Right ventricle myocardium superior (tissue), 1 donor: ENCODE measurements around the gene ELL3. TPM values are rescaled to one million over a fixed set of nuclear protein-coding genes. Genes with fewer than 3 reads are reported as not detected.

Source experiments
- ATAC-seq: fragments of 200-7000 bp; cut with Tn5 transposase; one replicate; pipeline ENCODE4 v1.9.1; 2020; ENCODE audit warnings: mild to moderate bottlenecking; ENCODE audit not compliant: poor library complexity
- DNase-seq: peaks from one replicate; pipeline ENCODE4 v3.0.0-alpha.2; 2020
- intact Hi-C: fragments of 100-400 bp; cut with DNase I; formaldehyde crosslinking; loops from one replicate; pipeline ENCODE4 v1.11.2; 2022
- total RNA-seq: library from RNA; stranded (reverse); fragmentation: NEBNext Ultra II Directional; extraction: Animal tissue kit (Norgen Biotek cat#: 25700); gene quantifications from one replicate; pipeline ENCODE4 v1.2.1, GENCODE V29; 2021
- donor health status: DM: no; HTN: yes; CAD: no; lungs with severe emphysema.

The ELL3 gene
- total RNA-seq, 1 donor from 2014 or later = 1.4 TPM

GRCh38 chr15:43793647-43794046, 16.9 kb upstream of the ELL3 start:
- ATAC-seq (no peak), DNase-seq (no peak)
- intact Hi-C loops = no loop called here

GRCh38 chr15:43792761-43793476, 16.2 kb upstream of the ELL3 start:
- intact Hi-C loops = no loop called here
- peak; percentile 59 for DNase-seq
- ATAC-seq = peak; percentile 10

- ATAC-seq = peak; percentile 96
- intact Hi-C loops = no loop called here
- peak; percentile 100 for DNase-seq
Observed at GRCh38 chr15:43791993-43792760, 15.4 kb upstream of the ELL3 start, which contains the start of gene SERF2. Gene SERF2, plus strand, starts transcription at chr15:43792320. Its CDS starts 57 bp downstream, at chr15:43792377.

GRCh38 chr15:43789409-43789808, 12.6 kb upstream of the ELL3 start:
- ATAC-seq = no peak
- intact Hi-C loops = no loop called here

GRCh38 chr15:43779016-43779415, 2.2 kb upstream of the ELL3 start:
- DNase-seq (no peak), ATAC-seq (no peak)
- intact Hi-C loops = no loop called here

More at GRCh38 chr15:43789409-43789808, 12.6 kb upstream of the ELL3 start:
- no peak for DNase-seq

GRCh38 chr15:43777267-43777914, 625 bp upstream of the ELL3 start:
- DNase-seq (peak; percentile 84), ATAC-seq (peak; percentile 84)
- intact Hi-C loops = no loop called here

GRCh38 chr15:43776101-43776717, 557 bp downstream of the ELL3 start:
- DNase-seq (no peak), ATAC-seq (peak; percentile 2)
- intact Hi-C loops = no loop called here

- DNase-seq = no peak
- intact Hi-C loops = no loop called here
- ATAC-seq = peak; percentile 6
Observed at GRCh38 chr15:43775411-43775965, 1.3 kb downstream of the ELL3 start.

GRCh38 chr15:43774062-43774461, 2.7 kb downstream of the ELL3 start:
- no peak for ATAC-seq
- intact Hi-C loops = no loop called here
- DNase-seq = no peak

- DNase-seq = no peak
- intact Hi-C loops = no loop called here
- ATAC-seq = no peak
Observed at GRCh38 chr15:43772624-43773023, 4.1 kb downstream of the ELL3 start.

- DNase-seq = no peak
- intact Hi-C loops = no loop called here
- peak; percentile 33 for ATAC-seq
Observed at GRCh38 chr15:43771816-43772215, 5.0 kb downstream of the ELL3 start.

GRCh38 chr15:43769584-43770228, 7.1 kb downstream of the ELL3 start:
- ATAC-seq = peak; percentile 48
- intact Hi-C loops = no loop called here

GRCh38 chr15:43763819-43764446, 12.8 kb downstream of the ELL3 start:
- intact Hi-C loops = no loop called here
- ATAC-seq = no peak
- no peak for DNase-seq

More at GRCh38 chr15:43769584-43770228, 7.1 kb downstream of the ELL3 start:
- peak; percentile 70 for DNase-seq

GRCh38 chr15:43762824-43763223, 13.9 kb downstream of the ELL3 start:
- DNase-seq = no peak
- ATAC-seq = no peak
- intact Hi-C loops = no loop called here

- DNase-seq (no peak), ATAC-seq (no peak)
- intact Hi-C loops = no loop called here
Observed at GRCh38 chr15:43751885-43752284, 24.9 kb downstream of the ELL3 start.

- ATAC-seq (no peak), DNase-seq (no peak)
- intact Hi-C loops = no loop called here
Observed at GRCh38 chr15:43749690-43750345, 26.9 kb downstream of the ELL3 start.

- ATAC-seq = no peak
- intact Hi-C loops = no loop called here
- DNase-seq = no peak
Observed at GRCh38 chr15:43748376-43748775, 28.4 kb downstream of the ELL3 start.
